HFF-Myc (cell line): ENCODE data around the gene ZNF888.
"Not testable (repeated sequence)": the region's sequence is repeated elsewhere in the genome, so short reads cannot be mapped to it uniquely, and the experiment has no call there.

Experiments
- DNase-seq: peaks from one replicate; pipeline ENCODE4 v3.0.0-alpha.2; 2011; ENCODE audit warnings: low read depth; ENCODE audit errors: extremely low read depth
- H3K4me3 ChIP-seq: replicated peaks from 2 replicates; pipeline ENCODE4 v1.5.1; 2011; ENCODE audit warnings: low read depth, mild to moderate bottlenecking, control low read depth, low read length
- CTCF ChIP-seq: IDR thresholded peaks from 2 replicates; pipeline ENCODE4 v1.5.1; 2012; ENCODE audit warnings: mild to moderate bottlenecking, low read depth, low read length, control low read depth; ENCODE audit errors: missing control alignments

The ZNF888 gene

GRCh38 chr19:52957591-52957990 is 34.4 kb upstream of the ZNF888 start:
- no peak for TF ChIP-seq CTCF
- H3K4me3 ChIP-seq: no peak overlapping the region
- DNase-seq: no peak

- no peak for DNase-seq
- TF ChIP-seq CTCF: no peak
These were observed 33.7 kb upstream of the ZNF888 start for GRCh38 chr19:52956917-52957316.

GRCh38 chr19:52949422-52949821 is 26.2 kb upstream of the ZNF888 start:
- no peak for DNase-seq
- TF ChIP-seq CTCF: no peak
- no peak overlapping the region for H3K4me3 ChIP-seq

More at GRCh38 chr19:52956917-52957316, 33.7 kb upstream of the ZNF888 start:
- no peak overlapping the region for H3K4me3 ChIP-seq

GRCh38 chr19:52948025-52948770 is 25.0 kb upstream of the ZNF888 start:
- DNase-seq: no peak
- no peak for TF ChIP-seq CTCF
- no peak overlapping the region for H3K4me3 ChIP-seq

GRCh38 chr19:52946322-52947310 is 23.4 kb upstream of the ZNF888 start:
- no peak overlapping the region for H3K4me3 ChIP-seq
- no peak for TF ChIP-seq CTCF
- no peak for DNase-seq

GRCh38 chr19:52945652-52946321 is 22.6 kb upstream of the ZNF888 start:
- no peak overlapping the region for H3K4me3 ChIP-seq
- no peak for TF ChIP-seq CTCF
- DNase-seq: no peak

GRCh38 chr19:52944703-52945493 is 21.7 kb upstream of the ZNF888 start:
- not testable (repeated sequence) for H3K4me3 ChIP-seq, DNase-seq
